ENCODE results near the gene CSTF2T.

GRCh38 chr10:51708609-51709008 lies 9.2 kb upstream of the CSTF2T start:
- TF ChIP-seq CTCF (IDR thresholded peaks at IDR 0.05; ENCODE audit: low read depth, low read length, poor library complexity, severe bottlenecking), result no peak
- no peak for TF ChIP-seq EZH2phosphoT487 (IDR thresholded peaks at IDR 0.05; ENCODE audit: borderline replicate concordance, low read length)

All from DOHH2 (cell line).